Endothelial cell of umbilical vein (primary cell): ENCODE measurements around the gene PAK4. TPM values are rescaled to one million over a fixed set of nuclear protein-coding genes. Genes with fewer than 3 reads are reported as not detected.

Source experiments
- BruUV-seq: library from RNA; stranded (reverse); fragments of 400-500 nt; replicated peaks from 2 replicates; lab custom pipeline; 2021; lab: Mats Ljungman, UMichigan
- CTCF ChIA-PET: fragments of 300-600, 350-600 bp; sonication (Branson Sonifier 250); formaldehyde crosslinking; loops from one replicate; lab custom pipeline; 2021; ENCODE audit warnings: antibody characterized with exemption, inconsistent platforms; lab: Charles Lee
- POLR2A ChIA-PET: fragments of 300-600, 350-600 bp; sonication (Branson Sonifier 250); formaldehyde crosslinking; loops from one replicate; lab custom pipeline; 2021; ENCODE audit warnings: antibody characterized with exemption, inconsistent platforms; lab: Charles Lee
- DNase-seq: peaks from one replicate; pipeline ENCODE4 v3.0.0-alpha.2; 2011; ENCODE audit warnings: low read depth, low spot score
- FAIRE-seq: peaks from 2 replicates; lab custom pipeline; 2011; peaks lifted over from hg19 to GRCh38; lab: Jason Lieb, UNC
- H2AFZ ChIP-seq: 2 replicates; pipeline ENCODE4 v1.6.0; 2012; ENCODE audit warnings: low read depth, low read length, control low read depth, inconsistent platforms
- H3K27ac ChIP-seq: 2 replicates; pipeline ENCODE4 v1.5.1; 2011; ENCODE audit warnings: low read depth, mild to moderate bottlenecking, control low read depth, low read length, moderate library complexity; ENCODE audit not compliant: insufficient read depth
- H3K27me3 ChIP-seq, 2 experiments: 2 replicates each; pipeline versions ENCODE4 v1.6.0 to v1.6.1; 2011; ENCODE audit warnings: low read length in 2 of 2, mixed read lengths in 1 of 2; ENCODE audit not compliant: control insufficient read depth in 2 of 2, insufficient read depth in 2 of 2
- H3K36me3 ChIP-seq, 2 experiments: 2 replicates in 1 of 2; 3 replicates in 1 of 2; pipeline ENCODE4 v1.5.1; 2011; ENCODE audit warnings: low read length in 2 of 2, mild to moderate bottlenecking in 1 of 2, moderate library complexity in 1 of 2; ENCODE audit not compliant: control insufficient read depth in 2 of 2, insufficient read depth in 2 of 2; ENCODE audit errors: extremely low read depth in 1 of 2
- H3K4me1 ChIP-seq: 3 replicates; pipeline ENCODE4 v1.5.1; 2011; ENCODE audit warnings: mild to moderate bottlenecking, low read length; ENCODE audit not compliant: control insufficient read depth, insufficient read depth; ENCODE audit errors: extremely low read depth
- H3K4me2 ChIP-seq: 2 replicates; pipeline ENCODE4 v1.6.1; 2011; ENCODE audit warnings: low read length, control low read depth, mixed read lengths; ENCODE audit not compliant: insufficient read depth
- H3K4me3 ChIP-seq, 3 experiments: fragments of 200-600 bp in 1 of 3; sonication (generic), shearing (Covaris generic) in 1 of 3; replicated peaks in 1 of 3; 2 replicates each; pipeline ENCODE4 v1.5.1; 2011 to 2016; ENCODE audit warnings: control low read depth in 3 of 3, low read length in 3 of 3, mild to moderate bottlenecking in 2 of 3, inconsistent platforms in 1 of 3, low read depth in 1 of 3, moderate library complexity in 1 of 3; ENCODE audit not compliant: insufficient read depth in 1 of 3
- H3K79me2 ChIP-seq: 2 replicates; pipeline ENCODE4 v1.6.0; 2012; ENCODE audit warnings: low read length, inconsistent platforms; ENCODE audit not compliant: control insufficient read depth, insufficient read depth
- H3K9ac ChIP-seq: replicated peaks from 2 replicates; pipeline ENCODE3; 2011; ENCODE audit warnings: low read length, control low read depth; ENCODE audit not compliant: insufficient read depth; ENCODE audit errors: extremely low read depth
- H3K9me1 ChIP-seq: replicated peaks from 3 replicates; pipeline ENCODE4 v1.6.0; 2011; ENCODE audit warnings: mild to moderate bottlenecking, low read length; ENCODE audit not compliant: control insufficient read depth, insufficient read depth; ENCODE audit errors: extremely low read depth
- H3K9me3 ChIP-seq: replicated peaks from 2 replicates; pipeline ENCODE4 v1.5.1; 2012; ENCODE audit warnings: low read length, inconsistent platforms; ENCODE audit not compliant: control insufficient read depth, insufficient read depth
- H4K20me1 ChIP-seq: replicated peaks from 2 replicates; pipeline ENCODE3; 2011; ENCODE audit warnings: mild to moderate bottlenecking, low read length; ENCODE audit not compliant: control insufficient read depth, insufficient read depth; ENCODE audit errors: extremely low read depth
- CTCF ChIP-seq, 2 donors: IDR thresholded peaks; 1 replicate in 1 of 2; 2 replicates in 1 of 2; pipeline ENCODE4 v1.5.1; 2011; ENCODE audit warnings: low read length in 2 of 2, mild to moderate bottlenecking in 2 of 2, moderate library complexity in 2 of 2, control low read depth in 1 of 2, inconsistent platforms in 1 of 2, low read depth in 1 of 2; ENCODE audit not compliant: insufficient read depth in 1 of 2; ENCODE audit errors: extremely low read depth in 1 of 2
- EZH2 ChIP-seq: IDR thresholded peaks from 2 replicates; pipeline ENCODE4 v1.6.1; 2012; ENCODE audit warnings: borderline replicate concordance, low read depth, mild to moderate bottlenecking, moderate library complexity, low read length, inconsistent platforms; ENCODE audit not compliant: severe bottlenecking
- FOS ChIP-seq: IDR thresholded peaks from 2 replicates; pipeline ENCODE4 v1.6.1; 2011; ENCODE audit warnings: mild to moderate bottlenecking, low read length, moderate library complexity, borderline replicate concordance; ENCODE audit not compliant: insufficient read depth
- GATA2 ChIP-seq: IDR thresholded peaks from 2 replicates; pipeline ENCODE4 v1.7.0; 2011; ENCODE audit warnings: low read depth, mild to moderate bottlenecking, moderate library complexity, mixed read lengths, low read length; ENCODE audit not compliant: insufficient read length, insufficient read depth
- JUN ChIP-seq: IDR thresholded peaks from 2 replicates; pipeline ENCODE4 v1.6.1; 2011; ENCODE audit warnings: borderline replicate concordance, low read depth; ENCODE audit not compliant: insufficient read length, insufficient read depth
- MYC ChIP-seq: IDR thresholded peaks from one replicate; pipeline ENCODE4 v1.6.1; 2011; ENCODE audit warnings: mild to moderate bottlenecking, low read depth, low read length
- POLR2A ChIP-seq: IDR thresholded peaks from 2 replicates; pipeline ENCODE4 v1.6.1; 2012; ENCODE audit warnings: low read depth, mild to moderate bottlenecking, control low read depth, low read length
- POLR2AphosphoS5 ChIP-seq: IDR thresholded peaks from 2 replicates; pipeline ENCODE4 v1.6.1; 2012; ENCODE audit warnings: low read depth, mild to moderate bottlenecking, control low read depth, low read length, moderate library complexity; ENCODE audit not compliant: insufficient read depth
- dilution Hi-C: fragments of 300-500 bp; cut with MboI; formaldehyde crosslinking; loops from one replicate; pipeline ENCODE4 v1.15.0; 2019; ENCODE audit warnings: low sequenced_read_pairs; ENCODE audit not compliant: extremely low pct_ligation_motif_present
- intact Hi-C: fragments of 100-400 bp; cut with micrococcal nuclease; formaldehyde crosslinking; loops from one replicate; pipeline ENCODE4 v1.10.0; 2022
- polyA plus RNA-seq, 4 experiments: library from polyadenylated mRNA; depleted of rRNA in 3 of 4; stranded (reverse) in 3 of 4; unstranded in 1 of 4; fragments of >200 nt; gene quantifications; 2 replicates each; pipeline versions ENCODE4 v1.2.1 to v1.2.3, GENCODE V29; 2011 to 2012; ENCODE audit warnings: missing spikeins in 1 of 4
- total RNA-seq: library from RNA; stranded (reverse); gene quantifications from 2 replicates; pipeline ENCODE4 v1.2.3, GENCODE V29; 2021
- TF ChIP-seq, protein P1 (sequence below): IDR thresholded peaks from 2 replicates; pipeline ENCODE4 v1.6.1; 2011; ENCODE audit not compliant: insufficient read depth, insufficient read length

The PAK4 gene
- total and polyA plus RNA-seq, 2 donors (not counting 3 experiments of a cell fraction or from before 2014, with no cell fraction given) = 39.8 to 55.4 TPM

DNA sequence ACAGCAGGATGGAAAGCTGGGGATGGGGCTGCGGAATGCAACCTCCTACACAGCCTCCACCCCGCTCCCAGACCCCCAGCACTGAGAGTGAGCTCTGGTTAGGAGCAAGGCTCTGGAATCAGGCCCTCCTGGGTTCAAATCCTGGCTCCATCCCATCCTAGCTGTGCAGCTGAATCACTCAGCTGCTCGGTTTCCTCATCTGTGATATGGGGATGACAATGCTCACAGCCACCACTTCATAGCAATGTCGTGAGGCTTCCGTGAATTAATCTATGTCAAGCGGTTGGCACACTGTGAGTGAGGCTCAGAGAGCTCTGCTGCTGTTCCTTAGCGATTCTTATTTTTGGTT lies 40.9 kb upstream of the PAK4 start:
- Histone ChIP-seq H3K9me3 (no peaks in the 10 kb centered on the region), H3K4me3 (no peak overlapping the region), H3K9me1 (no peaks in the 10 kb centered on the region), H3K27ac (no peak overlapping the region), H3K79me2 (no peaks in the 10 kb centered on the region), H3K9ac (no peak overlapping the region), H4K20me1 (no peaks in the 10 kb centered on the region), H3K4me2 (no peak overlapping the region), H3K36me3 (no peaks in the 10 kb centered on the region), H3K27me3 (no peaks in the 10 kb centered on the region), H2AFZ (peak overlapping the region; percentile 4), H3K4me1 (peaks cover 10% of the 10 kb centered on the region)
- ChIA-PET POLR2A (interaction anchor here (0.6 kb wide), 1 partner anchor 53 kb away, joined by 4 read pairs; no protein-coding TSS in a partner anchor), CTCF (interaction anchor here (1.1 kb wide), 1 partner anchor 33 kb away, joined by 3 read pairs; no protein-coding TSS in a partner anchor)
- no peak for DNase-seq
- FAIRE-seq = no peak
- TF ChIP-seq EZH2 = peak; percentile 10
- no peak for TF ChIP-seq CTCF (IDR thresholded peaks at IDR 0.05; ENCODE audit: extremely low read depth in 1 of 2, insufficient read depth in 1 of 2, low read depth in 1 of 2, low read length in 2 of 2)
- intact Hi-C loops (no loop called here), dilution Hi-C loops (no loop called here)
- BruUV-seq = no TSS peak

- H3K4me2 ChIP-seq = no peak overlapping the region
- dilution Hi-C loops (no loop called here), intact Hi-C loops (no loop called here)
- H2AFZ ChIP-seq = no peak overlapping the region
- H3K9me1 ChIP-seq = no peaks in the 10 kb centered on the region
- no TSS peak for BruUV-seq
- peaks cover 10% of the 10 kb centered on the region for H3K4me1 ChIP-seq
- no peaks in the 10 kb centered on the region for H3K36me3 ChIP-seq
- no peaks in the 10 kb centered on the region for H3K27me3 ChIP-seq
- POLR2A ChIA-PET = no interaction called here
- no peak overlapping the region for H3K27ac ChIP-seq
- CTCF ChIA-PET = interaction anchor here (1.1 to 1.2 kb wide), 2 partner anchors 12 to 33 kb away, joined by 3 to 5 read pairs; no protein-coding TSS in a partner anchor
- no peak overlapping the region for H3K9ac ChIP-seq
- no peaks in the 10 kb centered on the region for H3K79me2 ChIP-seq
- no peak for DNase-seq
- no peak for FAIRE-seq
- no peaks in the 10 kb centered on the region for H3K9me3 ChIP-seq
- no peaks in the 10 kb centered on the region for H4K20me1 ChIP-seq
- TF ChIP-seq FOS = no peak
- no peak for TF ChIP-seq GATA2
- TF ChIP-seq JUN = no peak
- TF ChIP-seq MYC = no peak
- TF ChIP-seq POLR2AphosphoS5 = no peak
- no peak for TF ChIP-seq EZH2
- no peak for TF ChIP-seq POLR2A
- no peak for TF ChIP-seq CTCF (IDR thresholded peaks at IDR 0.05; ENCODE audit: extremely low read depth in 1 of 2, insufficient read depth in 1 of 2, low read depth in 1 of 2, low read length in 2 of 2)
- TF ChIP-seq, protein P1, sequence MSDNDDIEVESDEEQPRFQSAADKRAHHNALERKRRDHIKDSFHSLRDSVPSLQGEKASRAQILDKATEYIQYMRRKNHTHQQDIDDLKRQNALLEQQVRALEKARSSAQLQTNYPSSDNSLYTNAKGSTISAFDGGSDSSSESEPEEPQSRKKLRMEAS = no peak
- no peak overlapping the region for H3K4me3 ChIP-seq
Observed at GRCh38 chr19:39085392-39085791, 40.2 kb upstream of the PAK4 start.
